K562 (cell line): ENCODE data around the gene TBX3. TPM values are rescaled to one million over a fixed set of nuclear protein-coding genes. Genes with fewer than 3 reads are reported as not detected.

Experiments
- ATAC-seq: fragments of 200-7000 bp; cut with Tn5 transposase; 3 replicates; pipeline ENCODE4 v1.9.1; 2020; ENCODE audit warnings: moderate library complexity
- BruUV-seq: library from RNA; stranded (reverse); fragments of 400-500 nt; replicated peaks from 2 replicates; lab custom pipeline; 2021; lab: Mats Ljungman, UMichigan
- CTCF ChIA-PET: fragments of 300-600 bp; formaldehyde crosslinking; extraction: SDS; loops from one replicate; lab custom pipeline; 2021; ENCODE audit warnings: low intra/inter-chr PET ratio; lab: Yijun Ruan, JAX
- POLR2A ChIA-PET: fragments of 300-600, 350-650 bp; sonication (Branson Sonifier 250); formaldehyde crosslinking; extraction: SDS; loops from one replicate; lab custom pipeline; 2021; ENCODE audit warnings: antibody characterized with exemption, inconsistent platforms; lab: Yijun Ruan, JAX
- DNase-seq, 4 experiments: peaks; one replicate each; pipeline versions ENCODE4 v3.0.0 to v3.0.0-alpha.2; 2011 to 2018; ENCODE audit warnings: low spot score in 3 of 4, mixed read lengths in 3 of 4; ENCODE audit errors: extremely low read depth in 1 of 4
- FAIRE-seq: peaks from 2 replicates; lab custom pipeline; 2011; peaks lifted over from hg19 to GRCh38; lab: Jason Lieb, UNC
- H2AFZ ChIP-seq: 2 replicates; pipeline ENCODE4 v1.6.0; 2011; ENCODE audit warnings: low read depth, low read length, control low read depth, inconsistent platforms
- H3K27ac ChIP-seq: fragments of 200-600 bp; 3 replicates; pipeline ENCODE4 v1.8.0; 2011; ENCODE audit warnings: low read depth, mild to moderate bottlenecking, control low read depth, inconsistent platforms, low read length, moderate library complexity, mixed read lengths; ENCODE audit errors: extremely low read depth
- H3K27me3 ChIP-seq, 2 experiments: fragments of 300-600 bp in 1 of 2; 2 replicates in 1 of 2; 3 replicates in 1 of 2; pipeline versions ENCODE4 v1.6.0 to v1.8.0; 2011; ENCODE audit warnings: inconsistent platforms in 2 of 2, low read length in 2 of 2, mild to moderate bottlenecking in 1 of 2, mixed read lengths in 1 of 2, moderate library complexity in 1 of 2; ENCODE audit not compliant: control insufficient read depth in 2 of 2, insufficient read depth in 2 of 2
- H3K36me3 ChIP-seq: fragments of 300-600 bp; 3 replicates; pipeline ENCODE4 v1.8.0; 2011; ENCODE audit warnings: mild to moderate bottlenecking, low read length, inconsistent platforms; ENCODE audit not compliant: control insufficient read depth, insufficient read depth
- H3K4me1 ChIP-seq, 2 experiments: fragments of 200-600 bp in 1 of 2; replicated peaks in 1 of 2; 2 replicates in 1 of 2; 3 replicates in 1 of 2; pipeline versions ENCODE4 v1.5.1 to v1.8.0; 2011; ENCODE audit warnings: inconsistent platforms in 2 of 2, low read length in 2 of 2, mild to moderate bottlenecking in 1 of 2, mixed read lengths in 1 of 2, moderate library complexity in 1 of 2; ENCODE audit not compliant: control insufficient read depth in 2 of 2, insufficient read depth in 2 of 2
- H3K4me2 ChIP-seq: 2 replicates; pipeline ENCODE4 v1.6.1; 2011; ENCODE audit warnings: low read length, control low read depth, inconsistent platforms, mixed read lengths; ENCODE audit not compliant: insufficient read depth
- H3K4me3 ChIP-seq: fragments of 200-600 bp; sonication (generic), shearing (Covaris generic); 2 replicates; pipeline ENCODE4 v1.5.1; 2016; ENCODE audit warnings: control low read depth, inconsistent platforms
- H3K79me2 ChIP-seq: fragments of 200-600 bp; 3 replicates; pipeline ENCODE4 v1.8.0; 2011; ENCODE audit warnings: low read length, inconsistent platforms; ENCODE audit not compliant: control insufficient read depth, insufficient read depth
- H3K9ac ChIP-seq, 2 experiments: 2 replicates each; pipeline versions ENCODE4 v1.6.0 to v1.6.1; 2011; ENCODE audit warnings: low read depth in 2 of 2, low read length in 2 of 2, control low read depth in 1 of 2, inconsistent platforms in 1 of 2, mild to moderate bottlenecking in 1 of 2, mixed read lengths in 1 of 2; ENCODE audit not compliant: insufficient read depth in 1 of 2
- H3K9me1 ChIP-seq: one replicate; pipeline ENCODE4 v1.6.0; 2011; ENCODE audit warnings: inconsistent platforms, mild to moderate bottlenecking, low read length, moderate library complexity; ENCODE audit not compliant: control insufficient read depth, insufficient read depth
- H3K9me3 ChIP-seq: replicated peaks from 2 replicates; pipeline ENCODE4 v1.5.1; 2011; ENCODE audit warnings: low read depth, low read length, inconsistent platforms; ENCODE audit not compliant: control insufficient read depth, insufficient read depth
- H4K20me1 ChIP-seq: replicated peaks from 2 replicates; pipeline ENCODE4 v1.6.1; 2011; ENCODE audit warnings: low read length, inconsistent platforms, mixed read lengths; ENCODE audit not compliant: control insufficient read depth, insufficient read depth
- ARHGAP35 ChIP-seq: fragments of 450-650 bp; IDR thresholded peaks from 2 replicates; pipeline ENCODE4 v1.6.1; 2018; ENCODE audit not compliant: partially characterized antibody
- BRD4 ChIP-seq: fragments of 200-600 bp; sonication (generic); IDR thresholded peaks from 2 replicates; pipeline ENCODE4 v1.6.1; 2017; ENCODE audit warnings: inconsistent platforms
- ETS1 ChIP-seq: conservative IDR thresholded peaks from 2 replicates; pipeline ENCODE4 v1.6.1; 2011; ENCODE audit warnings: low read depth, mild to moderate bottlenecking, low read length; ENCODE audit not compliant: control insufficient read depth
- TEAD1 ChIP-seq, 2 experiments: fragments of 450-650 bp in 1 of 2; sonication (generic) in 1 of 2; formaldehyde crosslinking; IDR thresholded peaks; 2 replicates each; pipeline versions ENCODE4 v1.4.0 to v1.8.0; 2020 to 2022; ENCODE audit warnings: mild to moderate bottlenecking in 2 of 2, missing genetic modification reagents in 1 of 2
- ZNF121 ChIP-seq: sonication (generic); formaldehyde crosslinking; conservative IDR thresholded peaks from 2 replicates; pipeline ENCODE4 v1.8.0; 2022; ENCODE audit warnings: missing genetic modification reagents
- WGBS: fragments of 100-300 bp; shearing (Covaris generic); methylation state at CpG from one replicate; pipeline ENCODE4 v1.1.6; 2016; ENCODE audit warnings: low coverage, mixed read lengths; ENCODE audit not compliant: insufficient coverage; ENCODE audit errors: missing lambda C conversion rate; 5-methylcytosine and 5-hydroxymethylcytosine counted together
- in situ Hi-C: fragments of 300-500 bp; cut with MboI; formaldehyde crosslinking; loops from 4 replicates; pipeline ENCODE4 v1.15.0; 2018; ENCODE audit warnings: inconsistent platforms, mixed read lengths
- intact Hi-C: fragments of 100-400 bp; cut with micrococcal nuclease; formaldehyde crosslinking; loops from 2 replicates; pipeline ENCODE4 v1.14.2; 2022
- polyA plus RNA-seq, 8 experiments: library from polyadenylated mRNA; depleted of rRNA in 4 of 8; stranded (reverse) in 5 of 8; unstranded in 3 of 8; fragments of >200 nt; fragmentation: Nextera tagmentation in 2 of 8; fragmentation: Illumina TruSeq in 1 of 8; extraction: Ambion mirVana in 2 of 8; extraction: Trizol in 1 of 8; gene quantifications; 2 replicates each; pipeline versions ENCODE4 v1.2.1 to v1.2.3, GENCODE V29; 2011 to 2014; ENCODE audit warnings: inconsistent platforms in 1 of 8, missing spikeins in 1 of 8
- total RNA-seq, 7 experiments: library from RNA; depleted of rRNA in 6 of 7; stranded (reverse); fragments of >200 nt in 6 of 7; fragmentation: Illumina TruSeq in 2 of 7; extraction: Trizol in 2 of 7; gene quantifications; 2 replicates each; pipeline versions ENCODE4 v1.2.1 to v1.2.3, GENCODE V29; 2011 to 2021; ENCODE audit warnings: low replicate concordance in 1 of 7

The TBX3 gene
- total and polyA plus RNA-seq, 9 of the 15 experiments (the other 6 are each of a cell fraction or from before 2014, with no cell fraction given): 0.03 to 0.60 (median 0.19) TPM

GRCh38 chr12:114679452-114679875, 4.5 kb downstream of the TBX3 start:
- DNase-seq: no peak

More at GRCh38 chr12:114679452-114679875, 4.5 kb downstream of the TBX3 start:
- H3K27ac ChIP-seq: no peak overlapping the region
- peaks cover 37 to 47% of the 10 kb centered on the region in 2 experiments; a peak in 4 of 5 replicates for H3K27me3 ChIP-seq
- no peak overlapping the region for H3K4me3 ChIP-seq
- BruUV-seq: no TSS peak
- in situ Hi-C loops (no loop called here), intact Hi-C loops (no loop called here)
- WGBS: 7% methylated on average over 10 of the region's 10 CpGs
- H3K36me3 ChIP-seq: no peaks in the 10 kb centered on the region
- peaks cover 0 to 11% of the 10 kb centered on the region in 2 experiments; a peak in 1 of 5 replicates for H3K4me1 ChIP-seq
- H3K9ac ChIP-seq: no peak overlapping the region
- ATAC-seq (no peak), FAIRE-seq (no peak)
- no peak for TF ChIP-seq ETS1
- TF ChIP-seq ARHGAP35: no peak
- no peak for TF ChIP-seq BRD4
- TF ChIP-seq ZNF121 (CRISPR knock-in tag): no peak
- TF ChIP-seq TEAD1 (CRISPR knock-in tag; IDR thresholded peaks at IDR 0.05): no peak
- ChIA-PET CTCF (no interaction called here), POLR2A (no interaction called here)
- H3K9me1 ChIP-seq: no peaks in the 10 kb centered on the region
- no peak overlapping the region for H2AFZ ChIP-seq
- H4K20me1 ChIP-seq: no peaks in the 10 kb centered on the region; the same call in 1 of the 2 replicates
- H3K9me3 ChIP-seq: no peaks in the 10 kb centered on the region
- no peak overlapping the region for H3K4me2 ChIP-seq
- no peaks in the 10 kb centered on the region for H3K79me2 ChIP-seq
